Amniotic epithelial cell (primary cell): ENCODE data around the gene PLCL2.

Source experiments
- DNase-seq: peaks from one replicate; pipeline ENCODE4 v3.0.0-alpha.2; 2010; ENCODE audit warnings: low read depth

PLCL2 gene

DNA sequence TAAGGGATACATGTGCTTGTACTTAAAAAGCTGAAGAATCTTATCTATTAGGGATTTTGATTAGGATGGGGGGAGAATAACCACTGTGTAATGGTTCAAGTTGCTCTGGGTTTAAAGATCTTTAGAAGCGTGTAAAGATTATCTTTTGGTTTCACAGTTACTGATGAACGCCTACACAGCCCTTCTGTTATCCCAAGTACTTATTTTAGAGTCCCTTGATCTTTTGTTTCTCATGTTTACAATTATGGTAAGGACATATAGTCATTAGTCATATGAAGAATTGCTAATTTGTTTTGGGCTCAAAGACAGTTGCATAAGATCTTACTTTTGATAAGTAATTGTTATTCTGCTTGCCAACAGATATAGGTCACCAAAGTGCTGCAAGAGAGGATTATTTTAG lies 160.1 kb downstream of the PLCL2 start:
- DNase-seq, result no peak

DNA sequence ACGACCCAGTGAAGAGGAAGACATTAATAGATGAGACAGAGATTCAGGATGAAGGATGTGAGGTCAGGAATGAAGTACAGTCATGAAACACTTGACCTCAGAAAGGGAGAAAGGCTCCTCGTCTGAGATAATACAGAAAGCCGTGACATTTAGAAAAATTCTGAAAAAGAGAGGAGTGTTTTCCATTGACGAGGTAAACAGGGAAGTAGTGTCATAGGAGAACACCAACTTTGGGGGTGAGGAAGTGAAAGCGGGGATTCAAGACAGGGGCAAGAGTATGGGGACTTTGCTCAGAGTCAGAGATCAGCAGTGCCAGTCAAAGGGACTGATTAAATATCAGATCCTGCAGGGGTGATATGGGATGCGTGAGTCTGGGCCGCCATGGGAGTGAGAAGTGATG lies 160.9 kb downstream of the PLCL2 start:
- no peak for DNase-seq

DNA sequence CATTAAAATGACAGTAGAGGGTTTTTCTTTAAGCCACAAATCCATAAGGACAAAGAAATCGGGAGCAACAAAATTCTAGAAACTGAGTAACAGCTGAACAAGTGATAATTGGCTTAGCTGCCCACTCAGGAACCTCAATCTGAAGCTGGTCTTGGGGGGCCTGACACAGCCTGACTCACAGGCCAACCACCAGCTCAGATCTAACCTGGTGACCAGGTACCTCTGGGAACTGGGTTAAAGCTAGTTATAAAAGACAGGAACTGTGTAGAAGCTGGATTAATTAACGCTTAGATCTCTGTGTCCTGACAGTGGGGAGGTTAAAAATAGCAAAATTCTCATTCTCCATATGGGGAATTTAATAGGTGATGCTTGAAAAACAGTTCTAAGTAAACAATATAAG lies 161.9 kb downstream of the PLCL2 start:
- no peak for DNase-seq

GRCh38 chr3:17047162-17047561 lies 162.4 kb downstream of the PLCL2 start:
- DNase-seq, result no peak

DNA sequence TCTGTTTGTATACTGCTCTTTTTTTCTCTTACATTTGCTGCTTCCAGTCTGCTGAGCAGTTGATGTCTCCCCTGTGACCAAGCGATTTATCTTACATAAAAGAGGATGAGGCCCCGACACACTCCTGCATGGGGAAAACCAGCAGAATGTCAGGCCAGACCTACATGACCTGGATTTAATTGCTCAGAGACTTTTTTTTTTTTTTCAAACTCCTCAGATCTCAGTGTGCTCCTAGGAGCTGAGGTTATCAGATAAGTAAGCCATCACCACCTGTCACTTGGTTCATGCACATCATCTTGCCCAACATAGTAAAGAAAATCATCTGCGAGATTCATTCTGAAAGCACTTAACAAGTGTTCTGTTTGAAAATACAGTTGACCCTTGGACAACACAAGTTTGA lies 163.1 kb downstream of the PLCL2 start:
- DNase-seq, result no peak

DNA sequence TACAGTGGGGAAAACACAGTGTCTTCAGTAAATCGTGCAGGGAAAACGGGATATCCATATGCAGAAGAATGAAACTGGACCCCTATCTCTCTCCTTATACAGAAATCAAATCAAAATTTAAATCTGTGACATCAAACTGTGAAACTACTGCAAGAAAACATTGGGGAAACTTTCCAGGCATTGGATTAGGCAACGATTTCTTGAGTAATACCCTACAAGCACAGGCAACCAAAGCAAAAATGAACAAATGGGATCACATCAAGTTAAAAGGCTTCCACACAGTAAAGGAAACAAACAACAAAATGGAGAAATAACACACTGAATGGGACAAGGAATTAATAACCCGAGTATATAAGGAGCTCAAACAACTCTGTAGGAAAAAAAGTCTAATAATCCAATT lies 165.3 kb downstream of the PLCL2 start:
- peak; percentile 10 for DNase-seq

DNA sequence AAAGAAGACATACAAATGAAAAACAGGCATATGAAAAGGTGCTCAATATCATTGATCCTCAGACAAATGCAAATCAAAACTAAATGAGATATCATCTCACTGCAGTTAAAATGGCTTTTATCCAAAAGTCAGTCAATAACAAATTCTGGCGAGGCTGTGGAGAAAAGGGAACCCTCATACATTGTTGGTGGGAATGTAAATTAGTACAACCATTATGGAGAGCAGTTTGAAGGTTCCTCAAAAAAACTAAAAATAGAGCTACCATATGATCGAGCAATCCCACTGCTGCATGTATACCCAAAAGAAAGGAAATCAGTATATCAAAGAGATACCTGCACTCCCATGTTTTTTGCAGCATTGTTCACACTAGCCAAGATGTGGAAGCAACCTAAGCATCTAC lies 165.8 kb downstream of the PLCL2 start:
- DNase-seq, result no peak

GRCh38 chr3:17052363-17052762 lies 167.6 kb downstream of the PLCL2 start:
- DNase-seq, result no peak

- DNase-seq, result no peak
These were observed 169.7 kb downstream of the PLCL2 start for GRCh38 chr3:17054301-17054981.

DNA sequence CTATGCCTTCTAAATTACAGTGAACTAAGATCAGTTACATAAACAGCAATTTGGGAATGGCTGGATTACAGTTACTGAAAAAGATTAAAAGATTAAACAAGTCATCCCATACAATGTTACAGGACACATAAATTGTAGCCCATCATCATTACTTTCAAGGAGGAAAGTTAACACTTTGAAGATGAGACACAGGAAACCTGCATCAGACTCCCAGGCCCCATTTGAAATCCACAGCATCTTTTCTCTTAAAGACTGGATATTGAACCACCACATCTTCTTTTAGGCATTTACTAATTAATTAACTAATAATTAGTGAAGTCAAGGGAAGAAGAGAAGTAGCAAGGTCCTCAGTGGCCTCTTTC lies 170.2 kb downstream of the PLCL2 start:
- DNase-seq, result no peak

DNA sequence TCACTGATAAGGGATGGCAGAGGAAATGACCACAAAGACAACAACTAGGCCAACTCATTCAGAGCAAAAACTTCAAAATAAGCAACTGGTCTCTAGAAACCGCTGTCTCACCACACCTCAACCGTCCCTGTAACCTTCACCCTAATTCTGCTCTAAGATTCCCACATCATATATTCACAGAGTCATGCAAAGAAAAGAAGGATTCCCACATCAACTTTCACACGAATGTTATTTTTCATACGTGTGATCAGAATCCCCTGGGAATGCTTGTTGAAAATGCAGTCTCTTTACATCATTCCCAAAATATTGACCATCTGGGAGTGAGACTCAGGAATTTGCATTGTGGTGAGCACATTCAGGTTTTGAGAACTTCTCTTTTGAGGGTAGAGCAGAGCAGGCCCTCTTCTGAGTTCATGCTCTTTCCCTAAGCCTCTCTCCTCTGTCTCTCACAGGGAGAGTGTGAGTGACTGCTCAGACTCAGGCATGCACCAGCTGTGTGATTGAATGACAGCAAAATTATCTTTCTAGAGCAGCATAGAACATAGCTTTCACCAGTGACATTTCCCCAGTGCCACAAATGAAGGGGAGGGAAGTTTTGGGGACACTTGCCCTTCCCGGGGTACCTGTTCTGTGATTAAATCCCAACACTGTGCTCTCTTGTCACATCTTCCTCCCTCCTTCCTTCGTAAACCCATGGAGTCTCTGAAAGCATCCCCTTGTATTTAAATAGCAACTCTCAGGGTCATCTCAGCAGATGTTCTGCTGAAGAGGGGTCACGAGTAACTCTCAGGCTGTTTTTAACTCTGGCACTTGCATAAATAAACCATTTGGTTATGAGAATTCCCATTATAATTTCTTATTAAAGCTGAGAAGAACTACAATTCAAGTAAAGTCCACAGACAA lies 170.9 kb downstream of the PLCL2 start:
- no peak for DNase-seq

GRCh38 chr3:17057321-17057720 lies 172.6 kb downstream of the PLCL2 start:
- no peak for DNase-seq

GRCh38 chr3:17059989-17060550 lies 175.3 kb downstream of the PLCL2 start:
- no peak for DNase-seq

- DNase-seq, result no peak
These were observed 176.2 kb downstream of the PLCL2 start for GRCh38 chr3:17061005-17061404.

- DNase-seq, result no peak
These were observed 178.0 kb downstream of the PLCL2 start for GRCh38 chr3:17062736-17063135.

GRCh38 chr3:17063596-17063995 lies 178.8 kb downstream of the PLCL2 start:
- DNase-seq, result no peak

DNA sequence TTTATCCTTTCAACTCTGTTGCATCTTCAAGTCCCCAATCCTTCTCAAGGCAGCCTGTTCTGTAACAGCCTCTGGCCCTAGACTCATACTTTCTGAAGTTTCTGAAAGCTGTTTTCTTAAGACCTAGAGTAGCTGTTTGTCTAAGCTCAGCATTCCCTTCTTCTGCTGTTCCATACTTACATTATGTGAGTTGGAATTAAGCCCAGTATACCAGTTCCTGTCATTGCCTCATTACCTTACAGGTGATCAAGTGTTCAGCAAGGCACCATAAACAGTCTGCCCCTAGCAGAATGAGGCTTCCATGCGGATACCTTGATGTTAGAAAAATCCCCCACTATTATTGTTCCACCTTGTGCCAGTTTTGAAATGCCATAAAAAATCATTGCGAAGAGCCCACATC lies 180.6 kb downstream of the PLCL2 start:
- no peak for DNase-seq

DNA sequence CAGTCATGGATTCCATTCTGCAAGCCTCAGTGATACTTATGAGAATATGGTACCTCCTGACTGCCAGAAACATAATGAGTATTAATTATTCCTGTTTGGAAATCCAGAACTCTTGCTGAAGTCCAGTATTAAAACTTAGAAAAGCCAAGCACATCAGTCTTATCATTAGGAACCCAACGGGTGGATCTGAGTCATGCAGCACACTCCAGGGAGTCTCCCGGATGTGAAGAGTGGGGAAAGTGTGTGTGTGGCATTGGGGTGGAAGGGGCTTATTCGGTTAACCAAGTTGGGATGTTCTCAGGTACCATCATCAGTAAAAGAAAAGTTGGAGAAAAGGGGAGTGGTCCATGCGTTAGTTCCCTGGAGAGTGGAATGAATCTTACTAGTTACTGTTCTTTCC lies 181.1 kb downstream of the PLCL2 start:
- no peak for DNase-seq

DNA sequence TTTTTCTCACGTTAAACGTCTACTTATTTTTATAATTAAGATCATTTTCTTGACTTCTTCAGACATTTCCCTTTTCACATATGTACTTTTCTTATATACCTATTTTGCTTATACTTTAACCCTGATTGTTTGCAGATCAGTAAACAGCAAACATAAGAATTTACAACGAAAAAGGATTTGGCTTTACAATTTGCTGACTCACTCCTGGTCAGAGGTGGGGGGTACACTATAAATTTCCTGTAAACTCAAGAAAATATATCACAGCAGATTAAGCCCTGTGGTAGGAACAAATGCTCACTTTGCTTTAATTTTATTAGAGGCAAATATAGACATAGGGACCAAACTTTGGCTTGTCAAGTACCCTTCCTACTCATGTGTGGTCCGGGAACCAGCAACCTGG lies 185.0 kb downstream of the PLCL2 start:
- DNase-seq, result no peak

DNA sequence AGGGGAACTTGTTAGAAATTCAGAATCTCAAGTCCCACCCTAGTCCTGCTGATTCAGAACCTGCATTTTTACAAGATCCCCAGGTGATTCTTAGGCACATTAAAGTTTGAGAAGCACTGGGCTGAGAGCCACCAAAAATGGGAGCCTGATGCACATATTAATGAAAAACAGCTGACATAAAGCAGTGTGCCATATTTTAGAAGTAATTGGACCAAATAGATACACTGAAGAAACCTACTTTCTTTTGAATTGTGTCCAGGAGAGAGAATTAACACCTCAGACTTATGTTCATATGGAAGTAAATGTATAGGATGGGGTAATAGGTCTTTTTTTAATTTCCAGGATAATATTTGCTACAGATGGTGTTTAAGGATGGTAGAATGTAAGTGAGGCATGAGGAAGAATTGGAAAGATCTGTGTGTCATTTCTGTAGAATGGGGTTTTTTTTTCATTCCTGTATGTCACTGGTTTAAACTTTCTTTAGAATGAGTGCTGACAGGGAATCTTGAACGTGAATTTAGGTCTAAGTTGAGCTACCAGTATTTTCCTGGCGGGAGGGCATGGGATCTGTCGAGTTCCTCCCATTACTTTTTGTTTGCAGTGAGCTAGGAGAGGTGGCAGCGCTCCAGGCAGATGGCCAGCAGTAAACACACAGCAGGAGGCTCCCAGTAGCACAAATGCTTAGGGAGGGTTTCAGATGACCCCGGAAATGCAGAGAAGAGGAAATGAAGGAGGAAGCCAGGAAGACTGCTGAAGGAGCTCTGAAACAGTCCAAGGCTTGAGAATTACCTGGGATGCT lies 185.6 kb downstream of the PLCL2 start:
- DNase-seq, result peak; percentile 1

- no peak for DNase-seq
These were observed 189.8 kb downstream of the PLCL2 start for GRCh38 chr3:17074559-17074958.

DNA sequence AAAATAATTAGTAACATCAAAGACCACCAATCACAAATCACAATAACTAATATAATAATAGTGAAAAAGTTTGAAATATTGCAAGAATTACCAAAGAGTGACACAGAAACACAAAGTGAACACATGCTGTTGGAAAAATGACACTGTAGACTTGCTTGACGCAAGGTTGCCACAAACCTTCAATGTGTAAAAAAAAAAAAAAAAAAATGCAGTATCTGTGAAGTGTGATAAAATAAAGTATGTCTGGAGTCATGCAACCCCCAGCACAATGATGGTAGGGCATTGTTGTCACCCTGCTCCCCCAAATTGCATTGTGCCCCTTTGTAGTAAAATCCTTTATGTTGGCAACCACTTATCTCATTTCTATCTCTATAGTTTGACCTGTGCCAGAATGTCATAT lies 190.6 kb downstream of the PLCL2 start:
- no peak for DNase-seq

GRCh38 chr3:17075907-17076306 lies 191.2 kb downstream of the PLCL2 start:
- no peak for DNase-seq
